WTC11 (cell line): Measurements from ENCODE around the gene OXER1.

ENCODE experiments used
- ATF2 ChIP-seq: sonication (generic); formaldehyde crosslinking; IDR thresholded peaks from 2 replicates; pipeline ENCODE4 v1.8.1; 2022; ENCODE audit warnings: low read depth, missing genetic modification reagents, borderline replicate concordance
- CREM ChIP-seq: sonication (generic); formaldehyde crosslinking; IDR thresholded peaks from 2 replicates; pipeline ENCODE4 v1.8.1; 2022; ENCODE audit warnings: mild to moderate bottlenecking, missing genetic modification reagents, moderate library complexity
- CTCF ChIP-seq: fragments of 200-600 bp; IDR thresholded peaks from 2 replicates; pipeline ENCODE4 v1.8.0; 2022; ENCODE audit warnings: antibody characterized with exemption
- MXD4 ChIP-seq: fragments of 250-450 bp; sonication (Bioruptor Pico); IDR thresholded peaks from 2 replicates; pipeline ENCODE4 v1.8.0; 2021; ENCODE audit warnings: mild to moderate bottlenecking, moderate library complexity, borderline replicate concordance
- NFYB ChIP-seq: sonication (generic); formaldehyde crosslinking; conservative IDR thresholded peaks from 2 replicates; pipeline ENCODE4 v1.8.0; 2022; ENCODE audit warnings: low read depth, missing genetic modification reagents
- SP1 ChIP-seq: sonication (generic); formaldehyde crosslinking; conservative IDR thresholded peaks from 2 replicates; pipeline ENCODE4 v1.8.1; 2022; ENCODE audit warnings: missing genetic modification reagents
- TCF7 ChIP-seq: sonication (generic); formaldehyde crosslinking; IDR thresholded peaks from 2 replicates; pipeline ENCODE4 v1.8.0; 2022; ENCODE audit warnings: mild to moderate bottlenecking, low read depth, missing genetic modification reagents, moderate library complexity
- ZNF138 ChIP-seq: sonication (generic); formaldehyde crosslinking; conservative IDR thresholded peaks from 2 replicates; pipeline ENCODE4 v1.8.1; 2022; ENCODE audit warnings: mild to moderate bottlenecking, moderate library complexity, missing genetic modification reagents
- ZNF416 ChIP-seq: fragments of 250-450 bp; sonication (Bioruptor Pico); IDR thresholded peaks from 2 replicates; pipeline ENCODE4 v1.9.0; 2021; ENCODE audit warnings: mild to moderate bottlenecking, inconsistent platforms

GRCh38 chr2:42754776-42755140 is 9.2 kb downstream of the OXER1 start:
- TF ChIP-seq CREM (CRISPR knock-in tag) = no peak
- TF ChIP-seq ZNF416 (CRISPR knock-in tag) = no peak
- TF ChIP-seq CTCF = no peak
- no peak for TF ChIP-seq ZNF138 (CRISPR knock-in tag)
- TF ChIP-seq MXD4 (CRISPR knock-in tag) = no peak
- no peak for TF ChIP-seq ATF2
- no peak for TF ChIP-seq NFYB
- TF ChIP-seq SP1 = no peak
- TF ChIP-seq TCF7 (CRISPR knock-in tag) = no peak
